Activated CD4-positive, alpha-beta memory T cell treated with anti-CD3 and anti-CD28 coated beads, Interleukin-2, amount 10 ng/mL, durations not matched to agents 7 days and 5 days (primary cell): ENCODE data around the gene SCGN. TPM values are rescaled to one million over a fixed set of nuclear protein-coding genes. Genes with fewer than 3 reads are reported as not detected.

ENCODE experiments used
- CTCF ChIA-PET: fragments of 350-600 bp; sonication (Branson Sonifier 250); formaldehyde crosslinking; loops from one replicate; lab custom pipeline; 2021; ENCODE audit warnings: antibody characterized with exemption, inconsistent platforms; lab: Charles Lee
- POLR2A ChIA-PET: fragments of 350-600 bp; sonication (Branson Sonifier 250); formaldehyde crosslinking; loops from one replicate; lab custom pipeline; 2021; ENCODE audit warnings: antibody characterized with exemption; lab: Charles Lee
- DNase-seq: peaks from one replicate; pipeline ENCODE4 v3.0.0-alpha.2; 2020
- H3K27ac Mint-ChIP-seq: one replicate; pipeline ENCODE4 v1.8.0; 2021; ENCODE audit warnings: mild to moderate bottlenecking, mixed read lengths
- H3K27me3 Mint-ChIP-seq: one replicate; pipeline ENCODE4 v1.8.0; 2021; ENCODE audit warnings: mixed read lengths
- H3K36me3 Mint-ChIP-seq: one replicate; pipeline ENCODE4 v1.8.0; 2021; ENCODE audit warnings: low read depth, mixed read lengths
- H3K4me1 Mint-ChIP-seq: one replicate; pipeline ENCODE4 v1.8.0; 2021; ENCODE audit warnings: mixed read lengths
- H3K4me3 Mint-ChIP-seq: one replicate; pipeline ENCODE4 v1.8.0; 2021; ENCODE audit warnings: mild to moderate bottlenecking, mixed read lengths
- H3K9me3 Mint-ChIP-seq: one replicate; pipeline ENCODE4 v1.8.0; 2021; ENCODE audit warnings: mixed read lengths
- total RNA-seq, 2 experiments: library from RNA; stranded (reverse); gene quantifications; one replicate each; pipeline ENCODE4 v1.2.3, GENCODE V29; 2021

SCGN gene
- total RNA-seq, 2 experiments from 2014 or later = not detected

- peaks cover 7% of the 10 kb centered on the region for H3K27me3 Mint-ChIP-seq
- H3K4me3 Mint-ChIP-seq = no peak overlapping the region
- H3K27ac Mint-ChIP-seq = no peak overlapping the region
- no peak for DNase-seq
- no peaks in the 10 kb centered on the region for H3K36me3 Mint-ChIP-seq
- no peaks in the 10 kb centered on the region for H3K4me1 Mint-ChIP-seq
- ChIA-PET CTCF (no interaction called here), POLR2A (no interaction called here)
- H3K9me3 Mint-ChIP-seq = no peaks in the 10 kb centered on the region
Observed at GRCh38 chr6:25627001-25627400, 25.0 kb upstream of the SCGN start.

GRCh38 chr6:25628471-25629197 lies 23.4 kb upstream of the SCGN start:
- Mint-ChIP-seq H3K9me3 (no peaks in the 10 kb centered on the region), H3K36me3 (no peaks in the 10 kb centered on the region), H3K27me3 (peaks cover 7% of the 10 kb centered on the region), H3K4me3 (no peak overlapping the region), H3K4me1 (no peaks in the 10 kb centered on the region), H3K27ac (no peak overlapping the region)
- DNase-seq = no peak
- POLR2A ChIA-PET = no interaction called here
- CTCF ChIA-PET = no interaction called here

GRCh38 chr6:25629198-25629576 lies 22.8 kb upstream of the SCGN start:
- Mint-ChIP-seq H3K36me3 (no peaks in the 10 kb centered on the region), H3K27ac (no peak overlapping the region), H3K9me3 (no peaks in the 10 kb centered on the region), H3K4me3 (no peak overlapping the region), H3K27me3 (peaks cover 7% of the 10 kb centered on the region), H3K4me1 (no peaks in the 10 kb centered on the region)
- POLR2A ChIA-PET = no interaction called here
- CTCF ChIA-PET = no interaction called here
- DNase-seq = no peak

GRCh38 chr6:25630508-25631278 lies 21.3 kb upstream of the SCGN start:
- no peaks in the 10 kb centered on the region for H3K9me3 Mint-ChIP-seq
- no peak overlapping the region for H3K4me3 Mint-ChIP-seq
- no peaks in the 10 kb centered on the region for H3K36me3 Mint-ChIP-seq
- H3K4me1 Mint-ChIP-seq = no peaks in the 10 kb centered on the region
- ChIA-PET POLR2A (no interaction called here), CTCF (no interaction called here)
- no peak overlapping the region for H3K27ac Mint-ChIP-seq
- no peak for DNase-seq
- H3K27me3 Mint-ChIP-seq = peaks cover 14% of the 10 kb centered on the region

DNA sequence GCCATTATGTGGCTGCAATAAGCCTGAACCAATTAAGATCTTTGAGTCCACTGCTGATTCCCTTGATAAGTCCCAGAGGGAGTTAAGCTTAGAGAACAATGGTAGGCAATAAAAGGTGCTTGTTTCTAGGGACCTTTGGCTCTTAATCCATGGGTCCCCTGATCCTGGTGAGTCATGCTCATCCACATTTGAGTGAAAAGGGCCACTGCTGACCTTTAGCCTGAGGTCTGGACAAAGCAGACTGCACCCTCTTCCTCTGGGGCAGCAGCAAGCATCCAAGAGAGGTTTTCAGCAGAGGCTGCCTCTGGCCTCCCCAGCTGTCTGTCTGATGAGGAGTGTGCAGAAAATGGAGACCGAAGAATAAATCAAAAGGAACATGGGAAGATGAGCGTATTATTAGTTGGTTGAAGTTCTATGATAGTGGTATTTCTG lies 16.1 kb upstream of the SCGN start:
- DNase-seq = no peak
- POLR2A ChIA-PET = no interaction called here
- no peak overlapping the region for H3K4me3 Mint-ChIP-seq
- H3K27ac Mint-ChIP-seq = no peak overlapping the region
- CTCF ChIA-PET = no interaction called here
- no peaks in the 10 kb centered on the region for H3K9me3 Mint-ChIP-seq
- H3K27me3 Mint-ChIP-seq = peaks cover 21% of the 10 kb centered on the region
- no peaks in the 10 kb centered on the region for H3K36me3 Mint-ChIP-seq
- H3K4me1 Mint-ChIP-seq = no peaks in the 10 kb centered on the region

DNA sequence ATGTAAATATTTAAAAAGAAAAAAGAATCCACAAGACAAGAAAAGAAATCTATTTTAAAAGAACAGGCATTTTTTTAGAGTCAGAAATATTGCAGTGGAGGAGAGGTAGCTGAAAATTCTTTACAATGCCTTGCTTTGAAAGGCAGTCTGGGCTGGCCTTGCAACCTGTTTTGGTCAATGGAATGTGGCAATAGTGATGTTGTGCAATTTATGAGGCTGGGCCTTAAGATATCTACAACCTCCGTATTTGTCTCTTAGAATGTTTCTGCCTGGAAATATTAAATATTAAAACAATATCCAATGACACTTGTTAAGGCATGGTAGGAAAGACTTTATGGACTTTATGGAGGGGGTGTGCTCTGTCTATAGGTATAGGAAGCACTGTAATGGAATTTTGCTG lies 14.8 kb upstream of the SCGN start:
- DNase-seq = no peak
- H3K9me3 Mint-ChIP-seq = no peaks in the 10 kb centered on the region
- H3K4me3 Mint-ChIP-seq = no peak overlapping the region
- H3K4me1 Mint-ChIP-seq = no peaks in the 10 kb centered on the region
- peaks cover 22% of the 10 kb centered on the region for H3K27me3 Mint-ChIP-seq
- ChIA-PET CTCF (no interaction called here), POLR2A (interaction anchor here (1.1 kb wide), 1 partner anchor 15 kb away, joined by 3 read pairs; the partner anchor contains the start of gene SCGN)
- no peak overlapping the region for H3K27ac Mint-ChIP-seq
- no peaks in the 10 kb centered on the region for H3K36me3 Mint-ChIP-seq

GRCh38 chr6:25637960-25638434 lies 14.0 kb upstream of the SCGN start:
- ChIA-PET CTCF (no interaction called here), POLR2A (interaction anchor here (1.1 kb wide), 1 partner anchor 14 kb away, joined by 3 read pairs; the partner anchor contains the start of gene SCGN)
- no peak overlapping the region for H3K27ac Mint-ChIP-seq
- H3K4me3 Mint-ChIP-seq = no peak overlapping the region
- peaks cover 27% of the 10 kb centered on the region for H3K27me3 Mint-ChIP-seq
- no peaks in the 10 kb centered on the region for H3K9me3 Mint-ChIP-seq
- DNase-seq = no peak
- no peaks in the 10 kb centered on the region for H3K36me3 Mint-ChIP-seq
- H3K4me1 Mint-ChIP-seq = no peaks in the 10 kb centered on the region

DNA sequence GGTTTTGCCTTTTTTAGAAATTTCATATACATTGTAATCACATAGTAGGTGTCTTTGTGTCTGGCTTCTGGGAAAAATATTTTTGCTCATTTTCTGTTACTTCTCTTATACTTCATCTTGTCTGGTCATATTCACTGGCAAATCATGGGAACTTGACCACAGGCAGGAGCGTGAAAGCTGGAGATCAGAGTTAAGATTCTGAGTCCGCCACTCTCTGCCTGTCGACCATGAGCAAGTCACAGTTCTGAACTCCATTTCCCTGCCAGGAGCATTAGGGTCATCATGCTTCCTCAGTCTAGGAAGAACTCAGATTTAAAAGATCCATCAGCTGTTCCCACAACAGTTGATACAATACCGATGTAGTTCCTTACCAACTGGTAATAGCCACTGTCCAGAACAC lies 12.4 kb upstream of the SCGN start:
- no peak overlapping the region for H3K27ac Mint-ChIP-seq
- DNase-seq = no peak
- H3K4me3 Mint-ChIP-seq = no peak overlapping the region
- no peaks in the 10 kb centered on the region for H3K4me1 Mint-ChIP-seq
- CTCF ChIA-PET = interaction anchor here (0.8 kb wide), 1 partner anchor 29 kb away, joined by 3 read pairs; no protein-coding TSS in a partner anchor
- H3K36me3 Mint-ChIP-seq = no peaks in the 10 kb centered on the region
- H3K27me3 Mint-ChIP-seq = peaks cover 34% of the 10 kb centered on the region
- H3K9me3 Mint-ChIP-seq = no peaks in the 10 kb centered on the region
- POLR2A ChIA-PET = interaction anchor here (0.6 kb wide), 1 partner anchor 383 kb away, joined by 3 read pairs; no protein-coding TSS in a partner anchor

GRCh38 chr6:25640446-25640845 lies 11.6 kb upstream of the SCGN start:
- DNase-seq = no peak
- no peaks in the 10 kb centered on the region for H3K4me1 Mint-ChIP-seq
- ChIA-PET POLR2A (no interaction called here), CTCF (interaction anchor here (0.8 kb wide), 1 partner anchor 29 kb away, joined by 3 read pairs; no protein-coding TSS in a partner anchor)
- H3K27ac Mint-ChIP-seq = no peak overlapping the region
- H3K27me3 Mint-ChIP-seq = peaks cover 34% of the 10 kb centered on the region
- H3K9me3 Mint-ChIP-seq = no peaks in the 10 kb centered on the region
- no peak overlapping the region for H3K4me3 Mint-ChIP-seq
- H3K36me3 Mint-ChIP-seq = no peaks in the 10 kb centered on the region

- Mint-ChIP-seq H3K27me3 (peaks cover 37% of the 10 kb centered on the region), H3K9me3 (no peaks in the 10 kb centered on the region), H3K36me3 (no peaks in the 10 kb centered on the region), H3K4me3 (no peak overlapping the region), H3K4me1 (no peaks in the 10 kb centered on the region), H3K27ac (no peak overlapping the region)
- no peak for DNase-seq
- ChIA-PET POLR2A (no interaction called here), CTCF (no interaction called here)
Observed at GRCh38 chr6:25640891-25641290, 11.1 kb upstream of the SCGN start.

DNA sequence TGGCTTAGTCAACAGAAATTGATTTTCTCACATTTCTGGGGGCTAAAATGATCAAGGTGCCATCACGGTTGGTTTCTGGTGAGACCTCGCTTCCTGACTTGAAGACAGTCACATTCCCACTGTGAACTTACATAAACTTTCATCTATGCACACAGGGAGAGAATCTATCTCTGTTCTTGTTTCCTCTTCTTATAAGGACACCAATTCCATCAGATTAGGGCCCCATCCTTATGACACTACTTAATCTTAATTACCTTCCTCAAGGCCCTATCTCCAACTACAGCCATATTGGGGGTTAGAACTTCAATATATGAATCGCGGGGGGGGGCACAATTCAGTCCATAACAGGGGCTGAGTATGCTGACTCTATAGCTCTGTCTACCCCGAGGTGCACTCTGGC lies 10.6 kb upstream of the SCGN start:
- ChIA-PET CTCF (no interaction called here), POLR2A (no interaction called here)
- Mint-ChIP-seq H3K27ac (no peak overlapping the region), H3K27me3 (peaks cover 40% of the 10 kb centered on the region), H3K4me1 (no peaks in the 10 kb centered on the region), H3K36me3 (no peaks in the 10 kb centered on the region), H3K9me3 (no peaks in the 10 kb centered on the region), H3K4me3 (no peak overlapping the region)
- no peak for DNase-seq

DNA sequence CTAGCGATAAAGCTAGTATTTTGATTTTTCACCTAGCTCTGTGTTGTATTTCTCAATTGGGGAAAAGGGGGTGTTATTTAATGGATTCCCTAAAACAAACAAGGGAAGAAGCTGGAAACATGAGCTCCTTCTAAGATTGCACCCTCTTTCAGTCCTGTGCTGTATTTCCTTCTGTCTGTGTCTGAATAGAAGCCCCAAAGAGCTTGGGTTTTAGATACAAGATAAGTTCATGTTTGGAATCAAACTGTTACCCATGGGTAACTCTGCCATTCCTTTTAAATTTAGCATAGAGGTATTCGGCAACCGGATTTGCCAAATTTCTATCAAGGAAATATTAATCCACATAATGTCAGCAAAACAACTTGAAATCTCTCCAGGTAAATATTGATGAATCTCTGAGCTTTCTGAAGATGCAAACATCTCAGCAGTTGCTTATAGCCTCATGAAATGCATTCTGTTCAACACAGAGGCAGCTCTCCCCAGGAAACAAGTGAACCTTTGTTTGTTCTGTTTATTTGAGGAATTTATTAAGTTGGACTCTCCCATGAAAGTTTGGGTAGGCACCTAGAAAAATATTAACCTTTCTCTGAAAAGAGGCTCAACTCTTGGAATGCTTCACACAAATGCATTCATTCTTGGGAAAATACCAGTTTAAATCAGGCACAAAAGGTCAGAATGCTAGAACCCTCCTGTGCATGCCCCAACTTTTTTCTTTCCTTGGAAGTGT lies 9.9 kb upstream of the SCGN start:
- no peak for DNase-seq
- Mint-ChIP-seq H3K27ac (no peak overlapping the region), H3K4me1 (no peaks in the 10 kb centered on the region), H3K9me3 (no peaks in the 10 kb centered on the region), H3K27me3 (peaks cover 39% of the 10 kb centered on the region), H3K4me3 (no peak overlapping the region), H3K36me3 (no peaks in the 10 kb centered on the region)
- POLR2A ChIA-PET = no interaction called here
- CTCF ChIA-PET = no interaction called here
